ENCODE results near the gene RNASEL.
A peak's percentile ranks its signal among the peaks of the same experiment; 100 is the strongest.

Gene RNASEL

GRCh38 chr1:182620924-182621585 is 32.0 kb upstream of the RNASEL start:
- DNase-seq = no peak

- no peak for DNase-seq
These were observed 28.8 kb upstream of the RNASEL start for GRCh38 chr1:182617734-182618351.

- DNase-seq = no peak
These were observed 28.0 kb upstream of the RNASEL start for GRCh38 chr1:182617014-182617429.

DNA sequence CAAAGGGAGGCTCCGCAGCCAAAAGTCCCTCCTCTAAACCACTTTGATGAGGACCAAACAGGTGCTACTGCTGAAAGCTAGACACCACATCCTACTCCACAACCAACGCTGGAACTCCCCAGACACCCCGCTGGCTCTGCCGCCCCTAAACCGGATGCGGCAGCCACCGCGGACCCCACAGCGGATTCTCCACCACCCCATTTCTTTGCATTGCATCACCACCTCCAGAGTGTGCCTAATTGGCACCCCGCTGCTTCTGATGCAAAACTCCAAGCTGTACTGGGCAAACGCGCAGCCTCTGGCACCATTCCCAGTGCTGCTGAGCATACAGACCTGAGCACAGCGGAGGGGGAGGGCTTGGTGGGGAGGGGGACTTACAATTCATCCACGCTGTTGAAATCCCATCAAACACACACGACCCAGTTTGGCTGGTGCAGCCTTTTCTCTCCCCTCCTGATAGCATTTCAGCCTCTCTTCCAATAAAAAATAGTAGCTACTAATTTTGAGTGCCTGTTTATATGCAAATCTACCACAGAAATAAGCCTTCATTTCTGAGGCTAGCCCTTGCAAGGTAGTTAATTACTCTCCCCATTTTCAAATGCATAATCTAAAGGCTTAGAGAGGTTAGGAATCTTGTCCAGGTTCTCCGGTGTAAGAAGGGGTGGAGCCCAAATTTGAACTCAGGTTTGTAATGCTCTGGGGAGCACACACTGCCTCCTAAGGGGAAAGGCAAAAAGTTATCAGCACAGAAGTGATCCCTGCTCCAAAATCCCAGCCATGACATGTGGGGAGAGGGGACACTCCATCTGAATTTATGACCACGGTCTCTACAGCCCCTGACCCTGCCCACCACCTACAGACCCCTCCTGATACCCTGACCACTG is 27.3 kb upstream of the RNASEL start:
- peak; percentile 89 for DNase-seq

- peak; percentile 79 for DNase-seq
These were observed 26.5 kb upstream of the RNASEL start for GRCh38 chr1:182615468-182616129.

GRCh38 chr1:182614796-182615454 is 25.9 kb upstream of the RNASEL start:
- peak; percentile 87 for DNase-seq

DNA sequence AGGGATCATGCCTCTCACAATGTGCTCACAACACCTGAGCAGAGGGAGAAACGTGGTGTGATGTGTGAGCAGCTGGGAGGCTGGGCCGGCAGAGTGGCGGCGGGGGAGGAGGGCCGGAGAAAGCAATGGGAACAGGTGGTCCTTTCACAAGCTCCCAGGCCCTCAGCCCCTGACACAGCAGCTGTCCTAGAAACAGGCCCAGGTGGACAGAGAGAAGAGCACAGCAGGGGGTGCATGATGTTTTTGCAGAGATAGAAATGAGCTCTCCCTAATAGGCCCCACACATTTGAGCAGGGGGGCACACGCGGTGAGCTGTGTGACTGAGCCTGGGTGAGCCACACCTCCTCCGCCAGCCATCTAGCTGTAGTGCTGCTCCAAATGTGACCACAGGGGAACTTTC is 22.7 kb upstream of the RNASEL start:
- DNase-seq = no peak

- DNase-seq = no peak
These were observed 22.3 kb upstream of the RNASEL start for GRCh38 chr1:182611326-182611725.

GRCh38 chr1:182610606-182611194 is 21.6 kb upstream of the RNASEL start:
- no peak for DNase-seq

DNA sequence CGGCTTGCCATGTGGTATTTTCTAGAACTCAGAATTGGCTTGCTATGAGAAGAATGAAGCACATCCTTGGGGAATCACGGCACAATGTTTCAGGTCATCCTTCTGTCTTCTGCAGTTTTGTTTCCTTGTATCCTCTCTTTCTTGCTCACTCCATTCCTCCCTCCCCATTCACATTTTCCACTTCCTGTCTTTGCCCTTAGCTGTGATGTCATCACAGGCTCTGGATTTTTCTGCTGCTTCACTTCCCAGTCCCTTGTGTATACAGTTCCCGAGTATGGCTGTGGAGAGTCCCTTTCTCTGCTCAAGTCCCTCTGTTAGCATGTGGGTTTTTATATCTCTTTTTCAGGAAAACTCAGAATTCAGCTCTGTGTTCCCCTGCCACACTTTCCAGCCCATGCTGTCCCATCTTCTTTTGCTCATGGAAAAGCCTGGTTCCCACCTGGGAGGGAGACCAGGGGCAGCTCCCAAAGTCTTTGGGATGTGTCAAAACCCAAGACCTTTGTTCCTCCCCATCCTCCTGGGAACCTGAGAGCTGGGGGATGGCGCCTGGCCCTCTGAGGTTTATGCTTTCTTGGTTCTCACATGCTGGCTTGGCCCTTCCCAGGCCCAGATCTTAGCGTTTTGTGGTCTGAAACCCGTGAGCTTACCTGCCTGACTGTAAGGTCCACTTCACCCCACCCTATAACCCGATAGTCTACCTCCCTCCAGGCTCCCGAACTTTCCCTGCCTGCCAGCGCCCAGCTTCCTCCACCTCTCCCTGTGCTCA is 20.0 kb upstream of the RNASEL start:
- no peak for DNase-seq

DNA sequence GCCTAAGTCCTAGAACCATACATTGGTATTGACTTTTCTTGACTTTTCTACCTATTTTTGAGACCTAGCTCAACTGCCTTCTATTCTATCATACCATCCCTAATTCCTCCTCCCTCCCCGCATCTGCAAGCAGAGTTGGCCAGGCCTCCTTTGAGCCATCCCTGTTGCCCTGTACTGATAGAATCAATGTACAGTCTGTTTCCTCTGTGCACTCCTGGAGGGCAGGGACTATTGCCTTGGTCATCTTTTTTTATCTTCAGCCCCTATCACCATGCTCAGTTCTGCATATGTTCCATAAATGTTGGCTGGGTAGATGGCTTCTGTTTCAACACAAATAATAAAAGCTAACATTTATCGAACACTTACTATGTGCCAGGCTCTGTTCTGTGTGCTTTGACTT is 19.2 kb upstream of the RNASEL start:
- DNase-seq = no peak

- no peak for DNase-seq
These were observed 18.5 kb upstream of the RNASEL start for GRCh38 chr1:182607566-182607965.

DNA sequence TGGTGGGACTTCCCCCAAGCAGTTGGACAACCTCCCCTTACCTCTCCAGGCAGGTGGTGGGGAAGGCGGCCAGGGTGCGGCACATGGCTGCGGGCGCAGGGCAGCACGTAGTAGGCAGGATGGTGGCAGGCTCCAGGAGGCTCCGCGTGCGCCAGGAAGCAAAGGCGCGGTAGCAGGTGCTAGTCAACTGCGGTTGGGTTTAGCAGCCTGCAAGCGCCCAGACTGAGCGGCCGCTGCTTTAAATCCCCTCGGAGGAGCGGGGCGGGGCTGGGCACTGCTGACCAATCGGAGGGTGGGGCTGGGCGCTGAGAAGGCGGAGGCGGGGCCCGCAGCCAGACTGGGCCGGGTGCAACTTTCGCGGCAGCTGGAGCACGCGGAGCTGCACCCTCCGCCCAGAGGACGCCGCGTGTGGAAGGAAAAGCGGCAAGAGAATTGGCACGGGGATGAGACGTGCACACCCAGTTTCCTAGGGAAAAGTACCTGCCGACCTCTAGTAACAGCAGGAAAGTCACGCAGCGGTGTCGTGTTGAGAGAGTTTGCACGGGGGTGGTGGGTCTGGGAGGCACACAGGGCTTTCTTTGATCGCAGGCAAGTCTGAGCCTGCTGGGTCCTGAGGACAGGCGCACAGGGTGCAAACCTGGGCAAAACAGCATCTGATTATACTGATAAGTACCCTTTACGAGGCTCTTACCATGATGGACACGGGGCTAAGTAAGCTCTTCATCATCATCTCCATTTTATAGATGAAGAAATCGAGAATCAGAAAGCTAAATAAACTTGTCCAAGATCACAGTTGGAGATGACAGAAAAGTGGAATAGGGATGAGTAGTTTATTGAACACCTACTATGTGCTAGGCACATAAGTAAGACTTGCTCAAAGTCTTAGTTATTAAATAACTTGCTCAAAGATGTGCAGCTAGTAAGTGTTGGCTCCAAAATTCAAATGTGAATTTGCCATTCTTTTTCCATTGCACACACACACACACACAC is 15.4 kb upstream of the RNASEL start, which contains the start of gene RGS16:
RGS16 (minus strand) TSS at position 215 of the 990 bp plus-strand sequence; CDS start at position 85, 130 bp downstream.
- peak; percentile 99 for DNase-seq

DNA sequence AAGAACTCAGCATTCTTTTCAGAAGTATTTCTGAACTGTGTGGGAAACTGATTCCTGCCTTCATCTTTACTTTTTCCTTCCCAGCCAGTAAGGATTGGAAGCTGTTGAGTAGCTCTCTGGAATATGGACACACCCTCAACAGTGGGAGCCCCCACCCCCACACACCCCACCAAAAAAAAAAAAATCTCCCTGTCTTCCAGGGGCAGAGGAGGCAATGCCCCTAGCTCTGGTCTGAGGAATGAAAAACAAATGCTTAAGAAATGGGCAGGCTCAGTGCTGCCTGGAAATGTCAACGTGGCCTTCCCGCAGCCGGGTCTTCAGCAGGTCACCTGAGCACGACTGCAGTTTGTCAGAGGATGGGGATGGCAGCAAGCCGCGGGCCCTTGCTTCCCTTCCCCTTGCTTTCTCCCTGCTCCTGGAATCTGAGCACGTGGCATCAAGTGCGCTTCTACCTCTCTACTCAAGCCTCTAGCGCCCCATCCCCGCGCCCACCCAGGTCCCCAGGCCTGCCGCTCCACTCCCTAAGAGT is 14.7 kb upstream of the RNASEL start:
- DNase-seq = peak; percentile 94

GRCh38 chr1:182602935-182603645 is 14.0 kb upstream of the RNASEL start:
- no peak for DNase-seq

DNA sequence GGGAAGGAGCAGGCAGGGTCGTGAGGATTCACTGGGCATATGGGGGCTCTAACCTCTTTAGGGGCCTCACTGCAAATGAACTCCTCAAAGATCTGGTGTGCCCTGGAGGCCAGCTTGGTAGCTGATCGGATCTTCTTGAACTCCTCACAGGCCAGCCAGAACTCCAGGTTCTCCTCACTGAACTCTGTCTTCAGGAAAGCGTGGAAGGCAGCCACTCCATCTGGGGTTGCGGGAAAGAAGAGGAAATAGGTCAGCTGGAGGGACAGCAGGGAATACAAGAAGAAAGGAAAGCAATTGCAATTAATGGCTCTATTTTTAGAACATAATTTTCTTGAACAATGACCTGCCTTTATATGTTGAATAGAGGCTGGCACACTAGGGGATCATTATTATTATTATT is 12.9 kb upstream of the RNASEL start:
- no peak for DNase-seq

DNA sequence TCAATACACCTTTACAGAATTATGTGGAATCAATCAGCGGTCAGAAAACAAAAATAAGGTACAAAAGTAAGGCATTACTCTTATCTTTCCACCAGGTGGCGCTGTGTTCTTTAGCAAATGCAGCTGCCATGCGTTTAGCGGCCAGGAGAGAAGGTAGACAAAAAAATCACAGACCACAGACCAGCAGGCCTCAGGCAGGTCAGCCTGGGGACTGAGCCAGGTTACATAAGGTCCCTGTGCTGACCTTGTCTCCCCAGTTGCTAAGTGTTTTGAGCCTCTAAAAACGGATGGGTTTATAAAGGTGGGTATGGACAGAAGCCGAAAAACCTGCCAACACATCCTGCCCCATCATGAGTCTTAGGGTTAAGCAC is 12.3 kb upstream of the RNASEL start:
- peak; percentile 95 for DNase-seq

DNA sequence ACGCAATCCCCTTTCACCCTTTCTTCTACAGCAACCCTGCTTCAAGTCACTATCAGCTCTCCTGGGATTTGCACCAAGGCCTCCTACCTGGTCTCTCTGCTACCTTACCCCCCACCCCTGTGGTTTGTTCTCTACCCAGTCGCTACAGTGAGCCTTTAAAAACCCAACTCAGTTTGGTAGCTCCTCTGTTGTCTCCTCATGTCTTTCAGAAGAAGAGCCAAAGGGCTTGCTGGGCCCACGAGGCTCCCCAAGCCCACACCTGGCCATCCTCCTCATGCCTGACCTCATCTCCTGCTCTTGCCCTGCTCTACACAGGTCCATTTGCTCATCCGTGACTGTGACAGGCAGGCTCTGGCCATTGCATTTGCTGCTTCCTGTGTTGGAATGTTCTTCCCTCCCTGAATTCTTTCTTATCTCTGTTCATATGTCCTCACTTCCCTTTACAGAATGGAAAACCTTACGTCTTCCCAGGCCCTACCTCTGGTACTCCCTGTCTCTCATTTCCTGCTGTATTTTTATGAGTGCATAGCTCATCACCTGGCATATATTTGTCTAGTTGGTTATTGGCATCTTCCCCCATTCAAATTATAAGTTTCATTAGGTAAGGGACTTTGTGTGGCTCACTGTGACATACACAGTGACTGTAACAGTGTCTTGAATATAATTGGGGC is 11.8 kb upstream of the RNASEL start:
- no peak for DNase-seq

All from NCI-H526 treated with DMSO at 0.1 percent for 48 hours (cell line).